DND-41 (cell line): ENCODE results near the gene PPEF2.

Experiments used
- ATAC-seq: fragments of 200-7000 bp; cut with Tn5 transposase; 3 replicates; pipeline ENCODE4 v1.9.1; 2021; ENCODE audit warnings: low read depth; ENCODE audit not compliant: insufficient read depth
- DNase-seq: peaks from one replicate; pipeline ENCODE4 v3.0.0-alpha.2; 2020
- H2AFZ ChIP-seq: 2 replicates; pipeline ENCODE4 v1.6.0; 2012; ENCODE audit warnings: low read depth, low read length
- H3K27ac ChIP-seq: 2 replicates; pipeline ENCODE4 v1.5.1; 2012; ENCODE audit warnings: low read length, inconsistent platforms
- H3K27me3 ChIP-seq: fragments of 200-600 bp; sonication (generic); 2 replicates; pipeline ENCODE4 v1.6.0; 2012; ENCODE audit warnings: low read length, mild to moderate bottlenecking, inconsistent platforms; ENCODE audit not compliant: insufficient read depth, poor library complexity
- H3K36me3 ChIP-seq: 2 replicates; pipeline ENCODE4 v1.5.1; 2012; ENCODE audit warnings: low read length, inconsistent platforms; ENCODE audit not compliant: insufficient read depth
- H3K4me1 ChIP-seq: 2 replicates; pipeline ENCODE4 v1.5.1; 2012; ENCODE audit warnings: mild to moderate bottlenecking, low read length; ENCODE audit not compliant: insufficient read depth
- H3K4me2 ChIP-seq: 2 replicates; pipeline ENCODE4 v1.6.0; 2012; ENCODE audit warnings: mild to moderate bottlenecking, moderate library complexity, low read length, inconsistent platforms; ENCODE audit not compliant: insufficient read depth
- H3K4me3 ChIP-seq, 2 experiments: fragments of 200-600 bp in 1 of 2; shearing (Covaris generic) in 1 of 2; 2 replicates each; pipeline ENCODE4 v1.5.1; 2012 to 2016; ENCODE audit warnings: inconsistent platforms in 2 of 2, low read length in 2 of 2, mild to moderate bottlenecking in 2 of 2, low read depth in 1 of 2, moderate library complexity in 1 of 2
- H3K79me2 ChIP-seq: 2 replicates; pipeline ENCODE4 v1.6.0; 2012; ENCODE audit warnings: low read length, inconsistent platforms; ENCODE audit not compliant: insufficient read depth
- H3K9ac ChIP-seq: 2 replicates; pipeline ENCODE4 v1.6.0; 2012; ENCODE audit warnings: low read depth, mild to moderate bottlenecking, inconsistent platforms, low read length, moderate library complexity
- H3K9me3 ChIP-seq: 2 replicates; pipeline ENCODE4 v1.5.1; 2012; ENCODE audit warnings: low read length, moderate library complexity, mild to moderate bottlenecking, inconsistent platforms; ENCODE audit not compliant: insufficient read depth, severe bottlenecking
- H4K20me1 ChIP-seq: 2 replicates; pipeline ENCODE4 v1.6.0; 2012; ENCODE audit warnings: low read length; ENCODE audit not compliant: insufficient read depth
- EZH2 ChIP-seq: IDR thresholded peaks from 3 replicates; pipeline ENCODE4 v1.6.1; 2012; ENCODE audit warnings: borderline replicate concordance, low read depth, mild to moderate bottlenecking, moderate library complexity, low read length, inconsistent platforms; ENCODE audit not compliant: severe bottlenecking
- TF ChIP-seq, protein P1 (sequence below): IDR thresholded peaks from 2 replicates; pipeline ENCODE4 v1.5.1; 2012; ENCODE audit warnings: borderline replicate concordance, low read length, moderate library complexity, mild to moderate bottlenecking; ENCODE audit not compliant: poor library complexity, severe bottlenecking; ENCODE audit errors: extremely low read depth

The PPEF2 gene

DNA sequence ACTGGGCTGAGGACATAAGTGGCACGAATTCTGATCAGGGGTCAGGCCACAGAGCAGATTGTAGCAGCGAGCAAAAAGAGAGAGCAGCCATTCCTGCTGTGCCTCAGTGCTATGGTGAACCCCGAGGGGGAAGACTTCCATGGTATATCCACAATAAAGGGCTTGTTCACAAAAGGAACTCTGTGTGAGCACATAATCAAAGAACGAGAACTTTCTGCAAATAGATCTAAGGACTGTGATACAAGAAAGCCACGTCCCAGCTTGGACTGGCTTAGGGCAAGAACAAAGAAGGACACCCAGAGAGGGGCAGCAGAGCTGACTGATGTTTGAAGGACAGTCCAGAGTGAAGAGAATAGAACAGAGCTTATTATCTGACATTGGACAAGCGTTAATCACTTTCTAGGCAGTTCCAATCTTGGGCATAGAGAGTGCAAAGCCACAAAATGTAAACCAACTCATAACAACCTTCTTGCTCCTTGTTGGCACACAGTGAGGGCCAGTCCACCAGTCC lies 24.0 kb downstream of the PPEF2 start:
- no peak overlapping the region for H2AFZ ChIP-seq
- ATAC-seq (no peak), DNase-seq (no peak)
- no peaks in the 10 kb centered on the region for H3K4me1 ChIP-seq
- no peak for TF ChIP-seq EZH2
- TF ChIP-seq, protein P1, sequence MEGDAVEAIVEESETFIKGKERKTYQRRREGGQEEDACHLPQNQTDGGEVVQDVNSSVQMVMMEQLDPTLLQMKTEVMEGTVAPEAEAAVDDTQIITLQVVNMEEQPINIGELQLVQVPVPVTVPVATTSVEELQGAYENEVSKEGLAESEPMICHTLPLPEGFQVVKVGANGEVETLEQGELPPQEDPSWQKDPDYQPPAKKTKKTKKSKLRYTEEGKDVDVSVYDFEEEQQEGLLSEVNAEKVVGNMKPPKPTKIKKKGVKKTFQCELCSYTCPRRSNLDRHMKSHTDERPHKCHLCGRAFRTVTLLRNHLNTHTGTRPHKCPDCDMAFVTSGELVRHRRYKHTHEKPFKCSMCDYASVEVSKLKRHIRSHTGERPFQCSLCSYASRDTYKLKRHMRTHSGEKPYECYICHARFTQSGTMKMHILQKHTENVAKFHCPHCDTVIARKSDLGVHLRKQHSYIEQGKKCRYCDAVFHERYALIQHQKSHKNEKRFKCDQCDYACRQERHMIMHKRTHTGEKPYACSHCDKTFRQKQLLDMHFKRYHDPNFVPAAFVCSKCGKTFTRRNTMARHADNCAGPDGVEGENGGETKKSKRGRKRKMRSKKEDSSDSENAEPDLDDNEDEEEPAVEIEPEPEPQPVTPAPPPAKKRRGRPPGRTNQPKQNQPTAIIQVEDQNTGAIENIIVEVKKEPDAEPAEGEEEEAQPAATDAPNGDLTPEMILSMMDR, result no peak
- H3K27me3 ChIP-seq, result no peaks in the 10 kb centered on the region
- no peaks in the 10 kb centered on the region for H3K36me3 ChIP-seq
- H3K4me2 ChIP-seq, result no peak overlapping the region
- no peaks in the 10 kb centered on the region for H3K9me3 ChIP-seq
- no peak overlapping the region for H3K27ac ChIP-seq
- H3K79me2 ChIP-seq, result no peaks in the 10 kb centered on the region
- no peaks in the 10 kb centered on the region; the same call in 1 of the 2 replicates for H4K20me1 ChIP-seq
- no peak overlapping the region for H3K4me3 ChIP-seq
- no peak overlapping the region for H3K9ac ChIP-seq

DNA sequence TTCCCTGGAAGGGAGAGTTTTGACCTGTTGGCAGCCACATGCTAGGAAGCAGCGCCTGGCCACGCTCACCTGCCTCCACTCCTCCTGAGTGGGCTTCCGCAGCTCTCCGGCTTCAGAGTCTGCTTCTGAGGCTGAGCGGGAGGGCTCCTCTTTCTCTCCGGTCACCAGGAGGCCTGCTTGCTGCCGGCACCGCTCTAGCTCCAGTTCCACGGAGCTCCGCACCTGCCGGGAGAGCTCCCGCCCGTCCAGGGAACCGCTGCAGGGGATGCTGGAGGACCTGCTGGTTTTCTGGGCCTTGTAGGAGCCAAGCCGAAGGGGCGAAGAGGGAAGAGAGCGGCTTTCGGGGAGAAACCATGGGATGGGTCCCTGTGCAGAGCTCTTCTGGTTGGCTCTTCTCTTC lies 26.0 kb downstream of the PPEF2 start:
- H3K27ac ChIP-seq, result no peak overlapping the region
- no peak overlapping the region for H3K9ac ChIP-seq
- H4K20me1 ChIP-seq, result no peaks in the 10 kb centered on the region; the same call in 1 of the 2 replicates
- TF ChIP-seq, protein P1, result no peak
- no peak for TF ChIP-seq EZH2
- no peaks in the 10 kb centered on the region for H3K36me3 ChIP-seq
- no peaks in the 10 kb centered on the region for H3K27me3 ChIP-seq
- ATAC-seq (no peak), DNase-seq (no peak)
- H3K4me3 ChIP-seq, result no peak overlapping the region
- H3K79me2 ChIP-seq, result no peaks in the 10 kb centered on the region
- no peak overlapping the region for H2AFZ ChIP-seq
- H3K4me1 ChIP-seq, result no peaks in the 10 kb centered on the region
- no peaks in the 10 kb centered on the region for H3K9me3 ChIP-seq
- no peak overlapping the region for H3K4me2 ChIP-seq

DNA sequence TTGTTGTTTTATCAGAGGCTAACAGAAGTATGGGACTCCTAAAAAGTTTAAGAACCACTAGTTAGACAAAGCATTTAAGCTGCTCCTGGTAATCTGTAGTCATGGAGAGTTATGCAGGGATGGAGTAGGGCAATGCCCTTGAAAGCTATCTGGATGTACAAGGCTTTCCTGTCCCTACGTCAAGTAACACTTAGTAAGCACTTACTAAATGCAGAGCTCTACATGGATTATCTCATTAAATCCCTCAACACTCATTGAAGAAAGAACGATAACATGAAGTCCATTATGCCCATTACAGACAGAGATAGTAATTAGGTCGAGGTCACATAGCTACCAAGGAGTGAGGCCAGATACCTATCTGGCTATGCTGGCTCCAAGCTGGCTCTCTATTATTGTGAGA lies 33.2 kb downstream of the PPEF2 start:
- Histone ChIP-seq H3K9ac (no peak overlapping the region), H3K36me3 (no peaks in the 10 kb centered on the region), H3K4me2 (no peak overlapping the region), H3K4me3 (no peak overlapping the region), H3K79me2 (no peaks in the 10 kb centered on the region), H3K4me1 (no peaks in the 10 kb centered on the region), H4K20me1 (no peaks in the 10 kb centered on the region; the same call in 1 of the 2 replicates), H3K27me3 (peaks cover 3% of the 10 kb centered on the region), H3K27ac (no peak overlapping the region), H2AFZ (no peak overlapping the region), H3K9me3 (no peaks in the 10 kb centered on the region)
- no peak for ATAC-seq
- no peak for DNase-seq
- no peak for TF ChIP-seq EZH2

DNA sequence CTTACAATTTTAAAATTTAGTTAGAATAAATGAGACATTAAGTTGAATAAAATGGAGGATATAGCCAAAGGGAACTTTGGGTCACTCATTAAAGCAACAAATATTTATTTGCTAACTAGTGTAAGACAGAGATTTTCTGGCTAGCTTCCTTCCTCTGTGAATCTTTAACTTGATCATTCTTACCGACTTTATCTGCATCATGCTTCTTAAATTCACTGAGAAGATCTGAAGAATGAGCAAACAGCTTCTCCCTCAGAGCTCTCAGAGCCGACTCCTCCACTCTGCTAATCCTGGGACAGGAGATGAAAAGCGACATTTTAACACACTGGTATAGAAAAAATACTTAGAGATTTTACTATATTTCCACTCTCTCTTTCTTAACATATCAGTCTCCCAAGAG lies 35.1 kb downstream of the PPEF2 start:
- Histone ChIP-seq H3K4me3 (no peak overlapping the region), H3K27ac (no peak overlapping the region), H3K4me2 (no peak overlapping the region)

More for the DNA sequence above, 35.1 kb downstream of the PPEF2 start:
- H2AFZ ChIP-seq, result no peak overlapping the region
- H3K9ac ChIP-seq, result no peak overlapping the region
- DNase-seq (no peak), ATAC-seq (no peak)
- H3K27me3 ChIP-seq, result peaks cover 3% of the 10 kb centered on the region
- H3K79me2 ChIP-seq, result no peaks in the 10 kb centered on the region
- no peaks in the 10 kb centered on the region for H3K4me1 ChIP-seq
- H3K9me3 ChIP-seq, result no peaks in the 10 kb centered on the region
- no peaks in the 10 kb centered on the region; the same call in 1 of the 2 replicates for H4K20me1 ChIP-seq
- no peak for TF ChIP-seq EZH2
- TF ChIP-seq, protein P1, result no peak
- H3K36me3 ChIP-seq, result no peaks in the 10 kb centered on the region
